Activated CD8-positive, alpha-beta memory T cell treated with anti-CD3 and anti-CD28 coated beads for 4 hours (primary cell): ENCODE results near the gene POLR1G.
"Not testable (repeated sequence)": the region's sequence is repeated elsewhere in the genome, so short reads cannot be mapped to it uniquely, and the experiment has no call there.

Experiments
- DNase-seq, 2 donors: peaks; one replicate each; pipeline ENCODE4 v3.0.0-alpha.2; 2020; ENCODE audit warnings: low read depth in 2 of 2

The POLR1G gene

DNA sequence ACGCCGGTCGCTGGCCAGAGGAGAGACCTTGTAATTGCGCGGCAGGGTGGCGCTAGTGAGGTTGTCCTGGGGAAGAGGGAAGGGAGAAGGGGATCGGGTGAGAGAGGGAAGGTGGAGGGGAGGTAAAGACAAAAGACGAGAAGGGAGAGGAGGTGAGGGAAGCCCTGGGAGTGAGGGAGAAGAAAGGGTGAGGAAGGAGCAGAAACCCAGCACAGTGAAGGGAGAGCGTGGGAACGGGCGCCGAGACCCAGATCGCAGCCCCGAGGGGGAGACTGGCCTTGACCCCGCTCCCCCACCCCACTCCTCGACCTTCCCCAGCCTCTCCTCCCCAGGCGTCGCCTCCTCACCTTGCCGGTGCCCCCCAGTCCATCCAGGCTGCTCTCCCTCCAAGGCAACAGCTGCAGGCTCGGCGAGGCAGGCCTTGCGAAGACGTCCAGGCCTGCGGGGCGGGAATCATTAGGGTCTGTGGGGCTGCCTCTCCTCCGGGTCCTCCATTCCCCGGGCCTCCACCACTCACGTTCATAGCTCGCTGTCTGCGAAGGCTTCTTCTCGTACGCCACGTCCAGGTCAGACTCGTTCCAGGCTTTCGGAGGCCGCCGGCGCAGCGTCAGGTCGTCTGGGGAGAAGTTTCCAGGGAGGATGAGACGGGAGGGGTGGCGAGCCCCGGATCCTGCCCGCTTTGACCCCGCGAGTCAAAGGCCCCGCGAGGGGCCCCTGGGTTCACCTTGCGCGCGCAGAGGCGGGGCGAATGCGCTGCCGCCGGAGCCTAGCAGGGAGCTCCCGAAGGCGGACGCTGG lies 10.4 kb upstream of the POLR1G start:
- DNase-seq = no peak

GRCh38 chr19:45400192-45400591 lies 6.3 kb upstream of the POLR1G start:
- no peak for DNase-seq

- no peak for DNase-seq
Measured at GRCh38 chr19:45401815-45402214, 4.6 kb upstream of the POLR1G start.

- DNase-seq = no peak
Measured at GRCh38 chr19:45402298-45403061, 4.0 kb upstream of the POLR1G start.

- DNase-seq = no peak
Measured at GRCh38 chr19:45403272-45403671, 3.2 kb upstream of the POLR1G start.

- DNase-seq = peak; percentile 27 to 33
Measured at GRCh38 chr19:45403781-45404556, 2.5 kb upstream of the POLR1G start.

DNA sequence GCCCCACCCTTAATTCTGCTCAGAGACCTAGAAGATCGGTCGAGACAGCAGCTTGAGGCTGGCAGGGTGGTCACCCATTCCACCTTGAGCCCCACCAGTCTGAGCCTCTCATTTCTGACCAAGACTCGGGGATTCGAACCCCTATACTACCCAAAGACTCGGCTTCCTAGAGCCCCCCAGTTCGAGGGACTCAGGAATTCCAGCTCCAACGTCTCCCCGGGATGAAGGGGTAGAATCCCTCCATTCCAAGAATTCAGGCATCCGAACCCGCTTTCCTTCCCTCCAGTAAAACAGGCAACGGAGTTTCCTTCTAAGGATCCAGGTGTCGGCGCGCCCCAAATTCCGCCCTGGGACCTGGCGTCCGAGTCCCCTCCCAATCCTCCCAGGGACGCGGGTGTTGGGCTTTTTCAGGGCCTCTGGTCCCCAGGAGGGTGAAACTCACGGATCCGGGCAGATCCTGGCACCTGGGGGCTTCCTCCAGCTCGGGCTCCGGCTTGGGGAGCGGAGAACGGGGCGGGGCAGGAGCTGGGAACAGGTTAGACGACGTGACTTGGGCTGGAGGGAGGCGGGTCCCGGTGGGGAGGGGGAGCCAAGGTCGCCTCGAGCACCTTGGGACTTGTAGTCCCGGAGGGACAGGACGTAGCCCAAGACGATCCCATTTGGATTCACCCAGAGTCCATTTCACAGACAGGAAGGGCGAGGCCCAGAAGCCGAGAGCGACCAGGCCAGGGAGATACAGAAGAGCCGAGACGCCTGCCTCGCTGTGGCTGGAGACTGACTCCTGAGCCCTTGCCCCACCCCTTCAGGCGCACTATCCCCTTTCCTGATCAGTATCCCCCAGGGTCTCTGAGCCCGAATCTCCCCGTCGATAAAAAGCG lies 1.6 kb upstream of the POLR1G start, which contains the start of gene PPP1R13L:
TSS of gene PPP1R13L (minus strand) at position 513 of the 878 bp plus-strand sequence. CDS start 6,751 bp downstream, outside the sequence.
- DNase-seq = no peak

GRCh38 chr19:45405435-45406225 lies 814 bp upstream of the POLR1G start:
- peak; percentile 61 to 69 for DNase-seq

GRCh38 chr19:45407091-45407375 lies 589 bp downstream of the POLR1G start:
- no peak for DNase-seq

- not testable (repeated sequence) for DNase-seq
Measured at GRCh38 chr19:45407585-45407984, 1.1 kb downstream of the POLR1G start.

DNA sequence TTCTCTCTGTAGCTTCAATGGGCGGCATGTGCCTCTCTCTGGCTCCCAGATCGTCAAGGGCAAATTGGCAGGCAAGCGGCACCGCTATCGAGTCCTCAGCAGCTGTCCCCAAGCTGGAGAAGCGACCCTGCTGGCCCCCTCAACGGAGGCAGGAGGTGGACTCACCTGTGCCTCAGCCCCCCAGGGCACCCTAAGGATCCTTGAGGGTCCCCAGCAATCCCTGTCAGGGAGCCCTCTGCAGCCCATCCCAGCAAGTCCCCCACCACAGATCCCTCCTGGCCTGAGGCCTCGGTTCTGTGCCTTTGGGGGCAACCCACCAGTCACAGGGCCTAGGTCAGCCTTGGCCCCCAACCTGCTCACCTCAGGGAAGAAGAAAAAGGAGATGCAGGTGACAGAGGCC lies 1.7 kb downstream of the POLR1G start:
- DNase-seq = no peak

- no peak for DNase-seq
Measured at GRCh38 chr19:45408830-45409556, 2.5 kb downstream of the POLR1G start.

GRCh38 chr19:45409557-45409920 lies 3.1 kb downstream of the POLR1G start:
- no peak for DNase-seq

DNA sequence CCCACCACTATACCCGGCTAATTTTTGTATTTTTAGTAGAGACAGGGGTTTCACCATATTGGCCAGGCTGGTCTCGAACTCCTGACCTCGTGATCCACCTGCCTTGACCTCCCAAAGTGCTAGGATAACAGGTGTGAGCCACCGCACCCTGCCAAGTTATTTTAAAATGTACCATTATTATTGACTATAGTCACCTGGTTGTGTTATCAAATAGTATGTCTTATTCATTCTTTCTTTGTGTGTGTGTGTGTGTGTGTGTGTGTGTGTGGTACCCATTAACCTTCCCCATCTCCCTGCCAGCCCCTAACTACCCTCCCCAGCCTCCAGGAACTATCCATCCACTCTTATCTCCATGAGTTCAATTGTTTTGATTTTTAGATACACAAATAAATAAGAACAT lies 3.9 kb downstream of the POLR1G start:
- not testable (repeated sequence) for DNase-seq

DNA sequence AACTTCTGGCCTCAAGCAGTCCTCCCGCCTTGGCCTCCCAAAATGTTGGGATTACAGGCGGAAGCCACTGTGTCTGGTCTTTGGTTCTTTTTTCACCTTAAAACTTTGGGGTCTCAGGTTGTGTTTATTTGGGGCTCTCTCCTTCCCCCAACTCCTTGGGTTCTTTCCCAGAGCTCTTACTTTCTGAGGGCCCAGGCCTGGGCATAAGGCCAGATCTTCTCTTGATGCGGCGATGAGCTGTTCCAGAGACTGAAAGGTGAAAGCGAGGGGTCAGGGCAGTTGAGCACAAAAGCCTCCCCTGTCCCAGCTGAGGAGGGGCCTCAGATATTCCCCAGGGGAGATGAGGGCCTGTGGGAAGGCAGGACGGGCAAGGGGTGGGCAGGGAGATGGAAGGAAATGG lies 7.1 kb downstream of the POLR1G start:
- no peak for DNase-seq

- no peak for DNase-seq
Measured at GRCh38 chr19:45414468-45414867, 8.0 kb downstream of the POLR1G start.

DNA sequence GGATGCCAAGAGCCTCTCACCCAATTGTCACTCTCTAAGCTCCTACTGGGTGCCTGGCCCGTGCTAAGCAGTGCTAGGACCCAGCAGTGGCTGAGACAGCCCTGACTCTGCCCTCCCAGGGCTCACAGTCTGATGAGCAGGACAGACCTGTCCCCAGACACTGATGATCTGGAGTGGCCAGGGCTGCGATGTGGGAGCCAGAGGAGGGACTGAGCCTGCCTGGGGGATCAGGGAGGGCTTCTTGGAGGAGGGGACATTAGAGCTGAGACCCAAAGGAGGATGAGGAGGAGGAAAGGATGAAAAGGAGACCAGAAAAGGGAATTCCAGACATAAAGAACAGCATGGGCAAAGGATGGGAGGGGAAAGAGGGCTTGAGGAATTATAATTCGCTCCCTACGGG lies 10.7 kb downstream of the POLR1G start:
- DNase-seq = no peak

DNA sequence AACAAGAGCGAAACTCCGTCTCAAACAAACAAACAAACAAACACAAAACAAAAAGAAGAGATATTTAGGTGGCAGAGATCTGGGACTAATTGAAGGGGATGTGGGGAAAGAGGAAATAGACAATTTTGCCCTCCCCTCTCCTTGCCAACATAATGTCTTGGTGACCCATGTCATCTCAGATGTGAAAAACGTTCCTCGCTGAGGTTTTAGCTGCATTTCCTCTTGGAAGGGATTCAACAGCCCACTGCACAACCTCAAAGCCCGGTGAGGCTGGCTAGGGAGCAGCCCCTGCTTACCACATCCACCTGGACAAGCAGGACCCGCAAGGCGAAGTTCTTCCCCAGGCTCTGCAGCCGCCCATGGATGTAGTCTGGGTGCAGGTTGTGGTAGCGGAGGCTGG lies 12.4 kb downstream of the POLR1G start:
- no peak for DNase-seq

DNA sequence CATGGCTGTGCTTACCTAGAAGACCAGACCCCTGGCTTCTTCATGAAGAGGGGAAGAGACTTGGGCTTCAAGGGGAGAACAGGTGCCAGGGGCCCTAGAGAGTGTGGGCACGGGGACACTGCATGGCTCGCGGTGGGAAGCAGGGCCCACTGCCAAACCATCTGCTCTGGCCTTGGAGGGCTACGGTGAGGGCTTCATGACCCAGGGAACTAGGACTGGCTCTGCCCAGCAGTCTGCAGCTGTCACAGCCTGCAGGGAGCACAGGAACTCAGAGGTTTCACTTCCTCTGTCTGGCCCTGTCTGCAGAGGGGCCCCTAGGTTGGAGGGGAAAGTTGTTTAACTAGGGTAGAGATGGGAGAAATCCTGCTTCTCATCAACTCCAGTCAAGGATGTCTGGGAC lies 13.0 kb downstream of the POLR1G start:
- no peak for DNase-seq

DNA sequence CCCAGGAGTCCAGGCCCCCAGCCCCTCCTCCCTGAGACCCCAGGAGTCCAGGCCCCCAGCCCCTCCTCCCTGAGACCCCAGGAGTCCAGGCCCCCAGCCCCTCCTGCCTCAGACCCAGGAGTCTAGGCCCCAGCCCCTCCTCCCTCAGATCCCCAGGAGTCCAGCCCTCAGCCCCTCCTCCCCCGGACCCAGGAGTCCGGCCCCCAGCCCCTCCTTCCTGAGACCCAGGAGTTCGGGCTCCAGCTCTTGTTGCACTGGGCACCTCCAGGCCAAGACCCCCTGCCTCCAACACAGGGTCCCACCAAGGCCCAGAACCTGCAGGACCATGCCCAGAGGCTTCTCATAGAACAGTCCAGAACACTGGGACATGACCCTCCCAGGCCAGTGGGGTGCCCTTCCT lies 13.5 kb downstream of the POLR1G start:
- no peak for DNase-seq
